HEK293 (cell line): ENCODE data around the gene MAPK12.
A peak's percentile ranks its signal among the peaks of the same experiment; 100 is the strongest.

Experiments
- CTCF ChIP-seq: fragments of 450-650 bp; formaldehyde crosslinking; IDR thresholded peaks from 2 replicates; pipeline ENCODE4 v1.5.1; 2016; ENCODE audit warnings: missing biosample characterization, missing genetic modification characterization
- PRDM1 ChIP-seq: fragments of 450-650 bp; formaldehyde crosslinking; IDR thresholded peaks from 2 replicates; pipeline ENCODE4; 2016; ENCODE audit warnings: missing biosample characterization, missing genetic modification characterization
- REST ChIP-seq: fragments of 450-650 bp; formaldehyde crosslinking; IDR thresholded peaks from 2 replicates; pipeline ENCODE4 v1.5.1; 2016; ENCODE audit warnings: missing biosample characterization, missing genetic modification characterization
- ZNF174 ChIP-seq: fragments of 450-650 bp; formaldehyde crosslinking; IDR thresholded peaks from 2 replicates; pipeline ENCODE4 v1.5.0; 2017; ENCODE audit warnings: missing biosample characterization, mild to moderate bottlenecking, missing genetic modification characterization
- ZNF24 ChIP-seq: fragments of 450-650 bp; formaldehyde crosslinking; IDR thresholded peaks from 2 replicates; pipeline ENCODE4 v1.5.1; 2016; ENCODE audit warnings: missing biosample characterization, missing genetic modification characterization
- ZNF513 ChIP-seq: fragments of 450-650 bp; IDR thresholded peaks from 2 replicates; pipeline ENCODE4 v1.5.1; 2018; ENCODE audit warnings: missing biosample characterization, missing genetic modification characterization
- ZNF600 ChIP-seq: fragments of 450-650 bp; formaldehyde crosslinking; IDR thresholded peaks from 2 replicates; pipeline ENCODE4 v1.5.1; 2016; ENCODE audit warnings: missing biosample characterization, missing genetic modification characterization
- ZNF707 ChIP-seq: fragments of 450-650 bp; formaldehyde crosslinking; IDR thresholded peaks from 2 replicates; pipeline ENCODE4 v1.5.1; 2016; ENCODE audit warnings: missing biosample characterization, missing genetic modification characterization

GRCh38 chr22:50262460-50262911, 1.0 kb upstream of the MAPK12 start:
- TF ChIP-seq CTCF (tag by site-specific recombination) (no peak), ZNF513 (no peak), ZNF174 (tag by site-specific recombination) (no peak), REST (tag by site-specific recombination) (no peak), PRDM1 (no peak), ZNF707 (tag by site-specific recombination) (no peak), ZNF24 (tag by site-specific recombination) (no peak), ZNF600 (tag by site-specific recombination) (0 out of 2 replicates have a peak, but pooled peaks have one; percentile 30)
